PC-9 (cell line): ENCODE data around the gene RAE1. TPM values are rescaled to one million over a fixed set of nuclear protein-coding genes. Genes with fewer than 3 reads are reported as not detected.

ENCODE experiments used
- BruUV-seq: library from RNA; stranded (reverse); fragments of 400-500 nt; replicated peaks from 2 replicates; lab custom pipeline; 2021; lab: Mats Ljungman, UMichigan
- CTCF ChIA-PET: fragments of 300-600 bp; sonication (Branson Sonifier 250); formaldehyde crosslinking; loops from one replicate; lab custom pipeline; 2022; ENCODE audit warnings: antibody characterized with exemption; lab: Charles Lee
- POLR2A ChIA-PET: fragments of 300-600 bp; sonication (Branson Sonifier 250); formaldehyde crosslinking; loops from one replicate; lab custom pipeline; 2022; ENCODE audit warnings: antibody characterized with exemption; ENCODE audit not compliant: unreplicated experiment; lab: Charles Lee
- DNase-seq, 2 experiments: peaks; one replicate each; pipeline versions ENCODE4 v3.0.0 to v3.0.0-alpha.2; 2015 to 2022; ENCODE audit warnings: mixed read lengths in 1 of 2
- H2AFZ ChIP-seq: fragments of 200-600 bp; sonication (generic); 2 replicates; pipeline ENCODE4 v1.8.1; 2017; ENCODE audit warnings: antibody characterized with exemption
- H3F3A ChIP-seq: fragments of 200-600 bp; sonication (generic); 2 replicates; pipeline ENCODE4 v1.8.1; 2017; ENCODE audit warnings: antibody characterized with exemption, mild to moderate bottlenecking, low read depth; ENCODE audit not compliant: insufficient read depth
- H3K27ac ChIP-seq: fragments of 200-600 bp; sonication (generic); 2 replicates; pipeline ENCODE4 v1.6.1; 2016; ENCODE audit warnings: mixed run types
- H3K27me3 ChIP-seq: fragments of 200-600 bp; sonication (generic); 2 replicates; pipeline ENCODE4 v1.6.1; 2016; ENCODE audit warnings: low read depth, mixed run types; ENCODE audit not compliant: insufficient read depth
- H3K36me3 ChIP-seq: fragments of 200-600 bp; sonication (generic); 2 replicates; pipeline ENCODE4 v1.6.1; 2016; ENCODE audit warnings: low read depth, mixed run types
- H3K4me1 ChIP-seq: fragments of 200-600 bp; sonication (generic); replicated peaks from 2 replicates; pipeline ENCODE4 v1.6.1; 2016; ENCODE audit warnings: mixed run types; ENCODE audit not compliant: insufficient read depth
- H3K4me2 ChIP-seq: fragments of 200-600 bp; sonication (generic); 2 replicates; pipeline ENCODE4 v1.6.1; 2017; ENCODE audit warnings: mixed run types
- H3K4me3 ChIP-seq: fragments of 200-600 bp; sonication (generic); 2 replicates; pipeline ENCODE4 v1.6.1; 2016; ENCODE audit warnings: mixed run types
- H3K79me2 ChIP-seq: fragments of 200-600 bp; sonication (generic); 2 replicates; pipeline ENCODE4 v1.6.1; 2017; ENCODE audit warnings: low read depth, mixed run types
- H3K9me2 ChIP-seq: fragments of 200-600 bp; sonication (generic); 2 replicates; pipeline ENCODE4 v1.8.1; 2017; ENCODE audit warnings: mild to moderate bottlenecking; ENCODE audit not compliant: insufficient read depth
- H3K9me3 ChIP-seq: fragments of 200-600 bp; sonication (generic); 2 replicates; pipeline ENCODE4 v1.8.1; 2016; ENCODE audit warnings: low read depth; ENCODE audit not compliant: insufficient read depth
- H4K20me1 ChIP-seq: fragments of 200-600 bp; sonication (generic); 2 replicates; pipeline ENCODE4 v1.8.1; 2017; ENCODE audit not compliant: insufficient read depth
- EZH2 ChIP-seq: fragments of 200-600 bp; sonication (generic); IDR thresholded peaks from 2 replicates; pipeline ENCODE4 v1.8.0; 2017; ENCODE audit warnings: antibody characterized with exemption, low read depth
- intact Hi-C: fragments of 100-400 bp; cut with micrococcal nuclease; formaldehyde crosslinking; loops from one replicate; pipeline ENCODE4 v1.10.0; 2022; ENCODE audit not compliant: unreplicated experiment
- total RNA-seq: library from RNA; stranded (reverse); gene quantifications from 2 replicates; pipeline ENCODE4 v1.2.3, GENCODE V29; 2021
- TF ChIP-seq, protein P1 (sequence below): fragments of 200-600 bp; sonication (generic); conservative IDR thresholded peaks from 2 replicates; pipeline ENCODE4 v1.6.1; 2017; ENCODE audit warnings: mixed run types, antibody characterized with exemption, mild to moderate bottlenecking, moderate library complexity

The RAE1 gene
- total RNA-seq, 1 experiment from 2014 or later, result 38.4 TPM

DNA sequence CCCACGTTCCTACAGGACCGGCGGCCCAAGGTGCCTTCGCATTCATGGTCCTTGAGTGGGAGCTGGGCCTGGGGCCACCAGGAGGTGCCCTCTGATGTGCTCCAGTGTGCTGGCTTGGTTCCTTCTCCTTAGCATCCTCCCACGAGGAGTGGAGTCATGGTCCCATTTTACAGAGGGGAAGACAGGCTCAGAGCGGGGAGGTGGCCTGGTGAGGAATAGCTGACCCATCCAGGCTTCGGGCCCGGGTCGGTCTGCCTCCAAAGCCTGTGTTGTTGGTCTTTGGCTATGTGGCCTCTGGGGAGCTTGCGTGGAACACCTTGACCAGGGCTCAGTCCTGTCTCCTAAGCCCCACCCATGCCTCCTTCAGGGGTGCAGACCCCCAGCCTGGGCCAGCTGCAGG lies 62.9 kb downstream of the RAE1 start:
- ChIA-PET CTCF (no interaction called here), POLR2A (no interaction called here)
- Histone ChIP-seq H3K79me2 (no peaks in the 10 kb centered on the region), H4K20me1 (no peaks in the 10 kb centered on the region), H3K4me3 (no peak overlapping the region), H3K9me2 (no peaks in the 10 kb centered on the region), H2AFZ (no peak overlapping the region), H3K9me3 (no peaks in the 10 kb centered on the region), H3K4me1 (no peaks in the 10 kb centered on the region), H3K27ac (no peak overlapping the region), H3K36me3 (no peaks in the 10 kb centered on the region), H3K4me2 (no peak overlapping the region), H3K27me3 (0 out of 2 replicates have a peak, but pooled peaks cover 4% of the 10 kb centered on the region), H3F3A (no peaks in the 10 kb centered on the region; the same call in 1 of the 2 replicates)
- DNase-seq, result no peak
- intact Hi-C loops, result no loop called here
- TF ChIP-seq, protein P1, sequence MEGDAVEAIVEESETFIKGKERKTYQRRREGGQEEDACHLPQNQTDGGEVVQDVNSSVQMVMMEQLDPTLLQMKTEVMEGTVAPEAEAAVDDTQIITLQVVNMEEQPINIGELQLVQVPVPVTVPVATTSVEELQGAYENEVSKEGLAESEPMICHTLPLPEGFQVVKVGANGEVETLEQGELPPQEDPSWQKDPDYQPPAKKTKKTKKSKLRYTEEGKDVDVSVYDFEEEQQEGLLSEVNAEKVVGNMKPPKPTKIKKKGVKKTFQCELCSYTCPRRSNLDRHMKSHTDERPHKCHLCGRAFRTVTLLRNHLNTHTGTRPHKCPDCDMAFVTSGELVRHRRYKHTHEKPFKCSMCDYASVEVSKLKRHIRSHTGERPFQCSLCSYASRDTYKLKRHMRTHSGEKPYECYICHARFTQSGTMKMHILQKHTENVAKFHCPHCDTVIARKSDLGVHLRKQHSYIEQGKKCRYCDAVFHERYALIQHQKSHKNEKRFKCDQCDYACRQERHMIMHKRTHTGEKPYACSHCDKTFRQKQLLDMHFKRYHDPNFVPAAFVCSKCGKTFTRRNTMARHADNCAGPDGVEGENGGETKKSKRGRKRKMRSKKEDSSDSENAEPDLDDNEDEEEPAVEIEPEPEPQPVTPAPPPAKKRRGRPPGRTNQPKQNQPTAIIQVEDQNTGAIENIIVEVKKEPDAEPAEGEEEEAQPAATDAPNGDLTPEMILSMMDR, result no peak
- no peak for TF ChIP-seq EZH2
- no TSS peak for BruUV-seq

DNA sequence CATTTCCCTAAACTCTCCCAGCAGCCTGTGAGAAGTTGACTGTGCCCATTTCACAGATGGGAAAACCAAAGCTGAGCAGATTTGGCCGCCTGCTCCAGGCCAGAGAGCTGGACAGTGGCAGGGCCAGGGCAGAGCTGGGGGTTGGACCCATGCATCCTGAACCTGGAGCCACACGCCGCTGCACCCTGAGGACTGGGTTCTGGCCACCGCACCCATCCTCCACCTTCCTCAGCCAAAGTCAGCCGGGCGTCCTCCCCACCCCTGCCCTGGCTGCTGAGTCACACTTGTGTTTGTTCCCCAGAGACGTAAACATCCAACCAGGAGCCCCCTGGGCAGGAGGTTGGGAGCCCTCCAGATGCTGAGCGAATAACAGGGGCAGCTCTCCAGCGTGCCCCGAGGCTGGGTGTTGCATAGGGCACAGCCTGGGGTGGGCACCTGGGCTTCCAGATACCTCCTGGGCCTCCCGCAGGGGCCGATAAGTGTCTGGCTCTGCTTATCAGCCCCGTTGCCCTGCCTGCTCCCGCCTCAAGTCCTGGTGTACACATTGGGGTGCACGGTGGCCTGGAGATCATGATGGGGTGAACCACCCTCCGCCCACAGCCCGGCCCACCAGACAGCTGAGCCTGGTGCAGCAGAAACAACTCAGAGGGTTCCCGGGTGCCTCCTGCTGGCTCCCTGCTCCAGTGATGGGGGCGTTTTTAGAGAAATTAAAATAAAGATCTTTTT lies 64.0 kb downstream of the RAE1 start:
- TF ChIP-seq EZH2, result no peak
- TF ChIP-seq, protein P1, result no peak
- H2AFZ ChIP-seq, result no peak overlapping the region
- DNase-seq, result peak in 1 of 2 experiments; percentile 44
- no TSS peak for BruUV-seq
- ChIA-PET POLR2A (no interaction called here), CTCF (no interaction called here)
- H3K27me3 ChIP-seq, result peaks cover 8% of the 10 kb centered on the region; the same call in 1 of the 2 replicates
- H3F3A ChIP-seq, result no peaks in the 10 kb centered on the region; the same call in 1 of the 2 replicates
- H4K20me1 ChIP-seq, result no peaks in the 10 kb centered on the region
- H3K36me3 ChIP-seq, result no peaks in the 10 kb centered on the region
- no peaks in the 10 kb centered on the region for H3K79me2 ChIP-seq
- H3K4me2 ChIP-seq, result no peak overlapping the region
- no peaks in the 10 kb centered on the region for H3K4me1 ChIP-seq
- H3K27ac ChIP-seq, result no peak overlapping the region
- intact Hi-C loops, result no loop called here
- H3K4me3 ChIP-seq, result no peak overlapping the region
- H3K9me3 ChIP-seq, result no peaks in the 10 kb centered on the region
- H3K9me2 ChIP-seq, result no peaks in the 10 kb centered on the region

DNA sequence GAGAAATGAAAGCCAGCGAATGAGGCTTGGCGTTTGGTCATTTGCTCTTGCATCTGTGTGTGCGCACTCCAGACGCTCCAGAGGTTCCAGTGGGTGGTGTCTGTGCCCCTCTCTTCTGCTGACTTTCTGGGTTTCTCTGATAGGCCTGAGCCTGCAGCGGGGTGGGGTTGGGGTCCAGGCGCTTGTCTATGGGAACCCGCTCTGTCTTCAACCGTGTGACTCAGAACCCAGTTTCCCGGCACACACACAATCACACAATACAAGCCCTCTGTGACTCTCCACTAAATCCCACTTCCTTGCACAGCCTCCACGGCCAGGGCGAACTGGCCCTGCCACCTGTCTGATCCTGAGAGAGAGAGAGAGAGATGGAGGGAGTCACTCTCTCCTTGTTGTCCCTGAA lies 64.7 kb downstream of the RAE1 start:
- H4K20me1 ChIP-seq, result no peaks in the 10 kb centered on the region
- TF ChIP-seq, protein P1, result no peak
- no peak for TF ChIP-seq EZH2
- H3K27ac ChIP-seq, result no peak overlapping the region
- H3K4me1 ChIP-seq, result no peaks in the 10 kb centered on the region
- CTCF ChIA-PET, result no interaction called here
- POLR2A ChIA-PET, result no interaction called here
- no TSS peak for BruUV-seq
- no peaks in the 10 kb centered on the region for H3K36me3 ChIP-seq
- no peaks in the 10 kb centered on the region for H3K9me3 ChIP-seq
- no peaks in the 10 kb centered on the region; the same call in 1 of the 2 replicates for H3F3A ChIP-seq
- H3K79me2 ChIP-seq, result no peaks in the 10 kb centered on the region
- H3K9me2 ChIP-seq, result no peaks in the 10 kb centered on the region
- H3K27me3 ChIP-seq, result peaks cover 15% of the 10 kb centered on the region
- DNase-seq, result no peak
- intact Hi-C loops, result no loop called here
- H3K4me2 ChIP-seq, result no peak overlapping the region
- no peak overlapping the region for H2AFZ ChIP-seq
- H3K4me3 ChIP-seq, result no peak overlapping the region
